ENCODE results near the gene NPDC1.

DNA sequence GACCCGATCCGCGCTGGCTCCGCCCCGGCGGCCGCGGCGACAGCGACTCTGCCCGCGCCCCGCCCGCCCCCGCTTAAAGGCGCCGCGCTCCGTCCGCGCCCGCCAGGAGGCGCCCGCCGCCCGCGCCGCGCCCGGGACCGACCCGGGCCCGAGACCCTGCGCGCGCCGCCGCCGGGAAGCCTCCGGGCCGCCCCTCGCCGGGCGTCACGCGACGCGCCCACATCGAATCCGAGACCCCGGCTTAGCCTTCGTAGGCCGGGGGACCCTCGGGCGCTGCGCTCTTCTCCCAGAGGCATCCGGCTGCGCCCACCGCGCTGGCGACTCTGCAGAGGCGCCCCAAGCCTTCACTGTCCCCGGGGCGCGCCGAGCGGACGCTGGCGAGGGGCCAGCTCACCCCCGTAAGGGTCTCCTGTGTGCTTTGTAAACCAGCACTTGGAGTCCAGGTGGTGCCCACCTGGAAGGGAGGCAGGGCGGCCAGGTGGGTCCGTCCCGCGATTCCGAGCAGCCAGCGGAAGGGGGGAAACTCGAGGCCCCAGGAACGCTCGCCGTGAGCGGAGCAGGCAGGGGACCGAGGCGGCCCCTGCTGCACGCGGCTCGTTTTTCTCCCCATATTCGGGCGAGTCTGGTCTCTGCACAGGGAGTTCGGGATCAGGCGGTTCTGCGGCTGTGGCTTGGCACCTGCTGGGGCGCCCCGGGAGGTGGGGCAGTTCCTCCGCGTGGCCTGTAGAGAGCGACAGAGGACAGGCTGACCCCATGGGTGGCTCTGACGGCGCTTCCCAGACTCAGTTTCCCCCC, 17.5 kb downstream of the NPDC1 start:
- TF ChIP-seq, protein P1, sequence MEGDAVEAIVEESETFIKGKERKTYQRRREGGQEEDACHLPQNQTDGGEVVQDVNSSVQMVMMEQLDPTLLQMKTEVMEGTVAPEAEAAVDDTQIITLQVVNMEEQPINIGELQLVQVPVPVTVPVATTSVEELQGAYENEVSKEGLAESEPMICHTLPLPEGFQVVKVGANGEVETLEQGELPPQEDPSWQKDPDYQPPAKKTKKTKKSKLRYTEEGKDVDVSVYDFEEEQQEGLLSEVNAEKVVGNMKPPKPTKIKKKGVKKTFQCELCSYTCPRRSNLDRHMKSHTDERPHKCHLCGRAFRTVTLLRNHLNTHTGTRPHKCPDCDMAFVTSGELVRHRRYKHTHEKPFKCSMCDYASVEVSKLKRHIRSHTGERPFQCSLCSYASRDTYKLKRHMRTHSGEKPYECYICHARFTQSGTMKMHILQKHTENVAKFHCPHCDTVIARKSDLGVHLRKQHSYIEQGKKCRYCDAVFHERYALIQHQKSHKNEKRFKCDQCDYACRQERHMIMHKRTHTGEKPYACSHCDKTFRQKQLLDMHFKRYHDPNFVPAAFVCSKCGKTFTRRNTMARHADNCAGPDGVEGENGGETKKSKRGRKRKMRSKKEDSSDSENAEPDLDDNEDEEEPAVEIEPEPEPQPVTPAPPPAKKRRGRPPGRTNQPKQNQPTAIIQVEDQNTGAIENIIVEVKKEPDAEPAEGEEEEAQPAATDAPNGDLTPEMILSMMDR (IDR thresholded peaks at IDR 0.05): peak in 2 of 6 experiments; percentile 26 to 46
- TF ChIP-seq POLR2A (IDR thresholded peaks at IDR 0.05): peak in 1 of 2 donors; percentile 14
